ENCODE results near the gene PPDPF.

DNA sequence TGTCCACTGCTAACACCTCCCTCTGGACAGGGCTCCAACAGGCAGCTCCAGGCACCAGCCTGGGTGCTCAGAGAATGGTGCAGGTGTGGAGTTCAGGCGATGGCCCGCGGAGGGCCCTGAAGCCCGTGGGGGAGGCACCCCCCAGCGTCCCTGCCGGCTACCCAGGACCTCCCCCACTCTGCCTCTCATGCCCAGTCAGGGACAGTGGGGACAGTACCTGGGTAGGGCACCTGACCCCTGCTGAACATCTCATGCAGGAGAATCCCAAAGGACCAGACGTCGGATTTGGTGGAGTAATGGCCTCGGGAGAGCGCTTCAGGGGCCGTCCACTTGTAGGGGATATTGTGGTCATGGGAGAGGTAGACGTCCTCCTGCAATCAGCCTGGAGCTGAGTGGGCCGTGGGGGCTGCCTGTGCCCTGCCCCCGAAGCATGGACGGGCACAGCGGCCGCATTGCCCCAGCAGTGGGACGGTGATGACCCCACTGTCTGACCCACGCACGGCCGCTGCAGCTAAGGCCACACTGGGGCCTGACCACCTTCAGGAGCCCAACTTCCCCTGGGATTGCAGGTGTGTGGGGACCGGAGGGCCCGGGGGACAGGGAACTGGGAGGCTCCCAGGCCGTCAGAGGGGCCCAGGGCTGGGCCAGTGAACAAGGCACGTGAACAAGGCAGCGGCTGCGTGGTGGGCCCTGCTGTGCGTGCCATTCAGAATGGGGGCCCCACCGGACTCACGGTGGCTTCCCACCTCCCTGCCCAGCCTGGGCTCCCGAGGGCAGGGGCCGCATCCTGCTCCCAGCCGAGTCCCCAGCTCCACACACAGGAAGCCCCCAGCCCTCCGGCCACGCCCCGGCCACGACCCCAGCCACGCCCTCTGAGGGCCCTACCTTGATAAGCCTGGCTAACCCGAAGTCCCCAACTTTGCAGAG lies 9.6 kb downstream of the PPDPF start:
- TF ChIP-seq, protein P1, sequence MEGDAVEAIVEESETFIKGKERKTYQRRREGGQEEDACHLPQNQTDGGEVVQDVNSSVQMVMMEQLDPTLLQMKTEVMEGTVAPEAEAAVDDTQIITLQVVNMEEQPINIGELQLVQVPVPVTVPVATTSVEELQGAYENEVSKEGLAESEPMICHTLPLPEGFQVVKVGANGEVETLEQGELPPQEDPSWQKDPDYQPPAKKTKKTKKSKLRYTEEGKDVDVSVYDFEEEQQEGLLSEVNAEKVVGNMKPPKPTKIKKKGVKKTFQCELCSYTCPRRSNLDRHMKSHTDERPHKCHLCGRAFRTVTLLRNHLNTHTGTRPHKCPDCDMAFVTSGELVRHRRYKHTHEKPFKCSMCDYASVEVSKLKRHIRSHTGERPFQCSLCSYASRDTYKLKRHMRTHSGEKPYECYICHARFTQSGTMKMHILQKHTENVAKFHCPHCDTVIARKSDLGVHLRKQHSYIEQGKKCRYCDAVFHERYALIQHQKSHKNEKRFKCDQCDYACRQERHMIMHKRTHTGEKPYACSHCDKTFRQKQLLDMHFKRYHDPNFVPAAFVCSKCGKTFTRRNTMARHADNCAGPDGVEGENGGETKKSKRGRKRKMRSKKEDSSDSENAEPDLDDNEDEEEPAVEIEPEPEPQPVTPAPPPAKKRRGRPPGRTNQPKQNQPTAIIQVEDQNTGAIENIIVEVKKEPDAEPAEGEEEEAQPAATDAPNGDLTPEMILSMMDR (IDR thresholded peaks at IDR 0.05), result no peak
- no peak for TF ChIP-seq POLR2A (IDR thresholded peaks at IDR 0.05)
